HepG2 (cell line): Measurements from ENCODE around the gene ABCA2. TPM values are rescaled to one million over a fixed set of nuclear protein-coding genes. Genes with fewer than 3 reads are reported as not detected.
A peak's percentile ranks its signal among the peaks of the same experiment; 100 is the strongest.

Experiments
- ATAC-seq: fragments of 200-7000 bp; cut with Tn5 transposase; 3 replicates; pipeline ENCODE4 v1.9.1; 2020; ENCODE audit warnings: mild to moderate bottlenecking, moderate library complexity
- BruUV-seq: library from RNA; stranded (reverse); fragments of 400-500 nt; replicated peaks from 2 replicates; lab custom pipeline; 2021; lab: Mats Ljungman, UMichigan
- CTCF ChIA-PET: fragments of 300-600 bp; formaldehyde crosslinking; extraction: SDS; loops from one replicate; lab custom pipeline; 2021; ENCODE audit warnings: low total read pairs, inconsistent platforms, low intra/inter-chr PET ratio; lab: Yijun Ruan, JAX
- POLR2A ChIA-PET: fragments of 350-600 bp; sonication (Branson Sonifier 250); formaldehyde crosslinking; loops from one replicate; lab custom pipeline; 2020; ENCODE audit warnings: antibody characterized with exemption, inconsistent platforms; lab: Yijun Ruan, JAX
- DNase-seq: peaks from one replicate; pipeline ENCODE4 v3.0.0-alpha.2; 2015; ENCODE audit warnings: low spot score
- FAIRE-seq: peaks from 3 replicates; lab custom pipeline; 2011; peaks lifted over from hg19 to GRCh38; lab: Jason Lieb, UNC
- H2AFZ ChIP-seq: one replicate; pipeline ENCODE4 v1.6.1; 2011; ENCODE audit warnings: low read length, inconsistent platforms
- H3K27ac ChIP-seq: fragments of 300-600 bp; 3 replicates; pipeline ENCODE4 v1.8.0; 2011; ENCODE audit warnings: mixed run types, mild to moderate bottlenecking, mixed read lengths, low read length, inconsistent platforms; ENCODE audit not compliant: insufficient read depth; ENCODE audit errors: extremely low read length
- H3K27me3 ChIP-seq, 2 experiments: fragments of 200-600 bp in 1 of 2; 2 replicates in 1 of 2; 3 replicates in 1 of 2; pipeline versions ENCODE4 v1.6.0 to v1.8.0; 2011; ENCODE audit warnings: low read length in 2 of 2, mild to moderate bottlenecking in 2 of 2, moderate library complexity in 2 of 2, inconsistent platforms in 1 of 2; ENCODE audit not compliant: insufficient read depth in 2 of 2, control insufficient read depth in 1 of 2
- H3K36me3 ChIP-seq, 2 experiments: fragments of 200-600 bp in 1 of 2; replicated peaks in 1 of 2; 2 replicates in 1 of 2; 3 replicates in 1 of 2; pipeline versions ENCODE4 v1.5.1 to v1.8.0; 2011; ENCODE audit warnings: low read length in 2 of 2, inconsistent platforms in 1 of 2; ENCODE audit not compliant: insufficient read depth in 2 of 2, control insufficient read depth in 1 of 2
- H3K4me1 ChIP-seq: 2 replicates; pipeline ENCODE4 v1.5.1; 2012; ENCODE audit warnings: low read length, inconsistent platforms; ENCODE audit not compliant: insufficient read depth
- H3K4me2 ChIP-seq: 2 replicates; pipeline ENCODE4 v1.6.0; 2011; ENCODE audit warnings: low read depth, low read length, inconsistent platforms
- H3K4me3 ChIP-seq, 3 experiments: fragments of 200-600 bp in 1 of 3; sonication (generic), shearing (Covaris generic) in 1 of 3; replicated peaks in 1 of 3; 2 replicates each; pipeline ENCODE4 v1.5.1; 2011 to 2016; ENCODE audit warnings: low read length in 3 of 3, inconsistent platforms in 2 of 3, low read depth in 2 of 3, mild to moderate bottlenecking in 2 of 3, control low read depth in 1 of 3, mixed read lengths in 1 of 3; ENCODE audit not compliant: insufficient read depth in 1 of 3
- H3K79me2 ChIP-seq: one replicate; pipeline ENCODE4 v1.6.1; 2011; ENCODE audit warnings: low read length, inconsistent platforms; ENCODE audit not compliant: insufficient read depth
- H3K9ac ChIP-seq: 2 replicates; pipeline ENCODE4 v1.6.0; 2011; ENCODE audit warnings: mild to moderate bottlenecking, low read depth, low read length, inconsistent platforms; ENCODE audit not compliant: insufficient read depth
- H3K9me3 ChIP-seq: 2 replicates; pipeline ENCODE4 v1.5.1; 2012; ENCODE audit warnings: mild to moderate bottlenecking, low read length
- H4K20me1 ChIP-seq: 2 replicates; pipeline ENCODE4 v1.6.0; 2011; ENCODE audit warnings: inconsistent platforms, mild to moderate bottlenecking, low read length, moderate library complexity; ENCODE audit not compliant: insufficient read depth
- NR2F1 ChIP-seq, 2 experiments: fragments of 450-650 bp in 1 of 2; formaldehyde crosslinking in 1 of 2; IDR thresholded peaks; 2 replicates each; pipeline versions ENCODE4 v1.5.0 to v1.6.1; 2016 to 2020; ENCODE audit warnings: mild to moderate bottlenecking in 1 of 2, missing compliant biosample characterization in 1 of 2, missing genetic modification reagents in 1 of 2, moderate library complexity in 1 of 2
- NR2F6 ChIP-seq, 2 experiments: IDR thresholded peaks; 2 replicates each; pipeline ENCODE4 v1.6.1; 2016; ENCODE audit warnings: antibody characterized with exemption in 1 of 2, mild to moderate bottlenecking in 1 of 2
- PATZ1 ChIP-seq: sonication (generic); formaldehyde crosslinking; IDR thresholded peaks from 2 replicates; pipeline ENCODE4 v1.4.0; 2020; ENCODE audit warnings: missing genetic modification reagents
- UBTF ChIP-seq: sonication (generic); formaldehyde crosslinking; IDR thresholded peaks from 2 replicates; pipeline ENCODE4 v1.4.0; 2020; ENCODE audit warnings: mild to moderate bottlenecking, missing genetic modification reagents
- ZBTB49 ChIP-seq: sonication (generic); formaldehyde crosslinking; IDR thresholded peaks from 2 replicates; pipeline ENCODE4 v1.4.0; 2020; ENCODE audit warnings: missing genetic modification reagents, borderline replicate concordance
- WGBS: methylation state at CpG from one replicate; pipeline ENCODE4 v1.1.6; 2017; ENCODE audit warnings: low lambda C conversion rate; 5-methylcytosine and 5-hydroxymethylcytosine counted together
- in situ Hi-C: cut with HindIII; loops from 2 replicates; pipeline ENCODE4 v1.10.0; 2017; ENCODE audit warnings: low pct_unique_long_range_greater_than_20kb; ENCODE audit not compliant: extremely low pct_ligation_motif_present
- intact Hi-C: fragments of 100-400 bp; cut with micrococcal nuclease; formaldehyde crosslinking; loops from one replicate; pipeline ENCODE4 v1.10.0; 2022; ENCODE audit not compliant: unreplicated experiment
- polyA plus RNA-seq, 8 experiments: library from polyadenylated mRNA; depleted of rRNA in 3 of 8; stranded (reverse) in 7 of 8; unstranded in 1 of 8; fragments of >200 nt; fragmentation: Illumina TruSeq in 4 of 8; extraction: Trizol in 4 of 8; gene quantifications; 2 replicates each; pipeline versions ENCODE4 v1.2.1 to v1.2.3, GENCODE V29; 2011 to 2016; ENCODE audit warnings: low read depth in 4 of 8, missing spikeins in 1 of 8, mixed read lengths in 1 of 8; ENCODE audit not compliant: insufficient read depth in 1 of 8
- total RNA-seq, 5 experiments: library from RNA; depleted of rRNA; stranded (reverse); fragments of >200 nt; fragmentation: Illumina TruSeq; extraction: Trizol; gene quantifications; 2 replicates each; pipeline ENCODE4 v1.2.3, GENCODE V29; 2016; ENCODE audit warnings: low read depth in 1 of 5

Gene ABCA2
- total and polyA plus RNA-seq, 2 of the 13 experiments (the other 11 are each of a cell fraction or from before 2014, with no cell fraction given): 2.9 to 19.2 TPM

GRCh38 chr9:136972335-136972734 lies 55.7 kb downstream of the ABCA2 start:
- Histone ChIP-seq H3K79me2 (no peaks in the 10 kb centered on the region), H2AFZ (no peak overlapping the region), H3K27ac (no peak overlapping the region), H3K4me2 (peak overlapping the region; percentile 39; the same call in 1 of the 2 replicates), H3K36me3 (no peaks in the 10 kb centered on the region), H3K27me3 (peaks cover 30 to 80% of the 10 kb centered on the region in 2 experiments), H3K4me1 (peaks cover 40% of the 10 kb centered on the region), H3K9me3 (no peaks in the 10 kb centered on the region), H3K9ac (no peak overlapping the region), H3K4me3 (0 out of 6 replicates have a peak overlapping the region, but pooled peaks of 1 of the 3 experiments have one; percentile 19), H4K20me1 (no peaks in the 10 kb centered on the region)
- no TSS peak for BruUV-seq
- CTCF ChIA-PET: no interaction called here
- FAIRE-seq (no peak), DNase-seq (no peak), ATAC-seq (no peak)
- TF ChIP-seq NR2F6 (IDR thresholded peaks at IDR 0.05) (peak; percentile 39; the same call in 1 of the 2 replicates), NR2F6 (CRISPR knock-in tag; IDR thresholded peaks at IDR 0.05) (0 out of 2 replicates have a peak, but pooled peaks have one; percentile 53), PATZ1 (CRISPR knock-in tag) (peak; percentile 35; the same call in 1 of the 2 replicates), NR2F1 (CRISPR knock-in tag; IDR thresholded peaks at IDR 0.05) (peak in 1 of 2 experiments; percentile 34; a peak in 1 of 4 replicates), ZBTB49 (no peak), UBTF (CRISPR knock-in tag) (0 out of 2 replicates have a peak, but pooled peaks have one; percentile 26)
- intact Hi-C loops: no loop called here
- POLR2A ChIA-PET: interaction anchor here (1.4 to 1.5 kb wide), 2 partner anchors 11 to 20 kb away, joined by 3 read pairs; partner anchors contain the start of gene PAXX
- in situ Hi-C loops: no loop called here
- WGBS: 0% methylated on average over 2 of the region's 11 CpGs
